HG02642 (cell line): ENCODE measurements around the gene PXN.
"Not testable (repeated sequence)": the region's sequence is repeated elsewhere in the genome, so short reads cannot be mapped to it uniquely, and the experiment has no call there.

Experiments
- ATAC-seq: cut with Tn5 transposase; IDR thresholded peaks from one replicate; pipeline ENCODE4 v1.9.1; 2021; ENCODE audit warnings: mild to moderate bottlenecking; ENCODE audit not compliant: unreplicated experiment, poor library complexity

The PXN gene

DNA sequence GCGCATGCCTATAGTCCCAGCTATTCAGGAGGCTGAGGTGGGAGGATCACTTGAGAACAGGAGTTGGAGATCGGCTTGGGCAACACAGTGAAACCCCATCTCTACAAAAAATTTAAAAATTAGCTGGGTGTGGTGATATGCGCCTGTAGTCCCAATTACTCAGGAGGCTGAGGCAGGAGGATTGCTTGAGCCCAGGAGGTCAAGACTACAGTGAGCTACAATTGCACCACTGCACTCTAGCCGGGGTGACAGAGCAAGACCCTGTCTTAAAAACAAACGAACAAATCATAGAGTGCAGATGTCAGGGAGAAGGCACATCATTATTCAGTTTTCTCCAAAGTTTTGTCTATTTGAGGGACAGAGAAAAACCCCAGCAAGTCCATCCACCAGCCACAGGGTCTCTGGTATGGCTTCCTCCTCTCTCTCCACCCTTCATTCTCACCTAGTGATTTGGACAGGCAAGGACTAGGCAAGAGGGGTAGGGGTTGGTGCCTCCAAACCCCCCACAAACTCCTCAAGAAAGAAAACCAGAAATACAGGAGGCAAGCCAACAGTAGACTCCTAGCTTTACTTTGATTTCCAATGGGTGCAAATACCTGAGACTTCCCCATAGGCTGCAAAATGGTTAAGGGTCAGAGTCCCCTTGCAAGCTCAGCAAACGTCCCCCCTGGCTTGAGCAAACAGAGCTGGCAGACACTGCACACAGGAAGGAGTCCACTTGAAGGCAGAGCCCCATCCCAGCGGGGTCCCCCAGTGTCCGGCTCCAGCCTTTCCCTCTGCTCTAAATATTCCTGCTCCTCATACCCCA is 38.1 kb downstream of the PXN start:
- ATAC-seq, result no peak

DNA sequence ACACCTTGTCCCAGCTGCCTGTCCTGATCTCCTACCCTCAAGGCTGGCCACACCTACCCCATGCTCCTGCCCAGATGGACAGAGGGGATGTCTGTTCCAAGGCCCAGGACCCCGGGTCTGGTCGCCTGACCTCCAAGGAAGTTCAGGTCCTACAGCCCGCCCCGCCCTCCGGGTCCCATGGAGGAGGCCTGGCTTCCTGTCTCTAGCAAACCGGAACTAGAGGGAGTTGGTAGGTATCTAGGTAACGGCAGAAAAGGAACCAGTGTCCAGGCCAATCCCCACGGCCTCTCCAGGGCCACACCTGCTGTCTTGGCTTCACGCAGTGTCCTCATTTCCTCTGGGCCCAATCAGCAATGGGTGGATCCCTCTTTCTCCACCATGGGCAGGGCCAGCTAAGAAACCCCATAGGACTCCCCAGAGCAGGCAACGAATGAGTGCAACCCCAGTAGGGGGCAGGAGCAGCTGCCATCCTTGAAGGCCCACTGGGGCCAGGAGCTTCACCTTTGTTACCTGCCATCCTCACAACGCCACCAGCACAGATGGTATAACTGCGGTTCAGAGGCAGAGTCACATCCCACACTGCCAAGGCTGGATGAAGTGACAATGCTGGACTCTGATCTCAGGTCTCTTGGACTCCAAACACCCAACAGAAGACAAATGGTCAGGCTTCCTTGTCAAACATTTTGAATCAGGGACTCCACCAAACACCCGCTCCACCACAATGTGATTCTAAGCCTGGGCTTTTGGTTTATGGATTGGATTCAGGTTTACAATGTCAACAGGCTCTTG is 39.5 kb downstream of the PXN start:
- no peak for ATAC-seq

DNA sequence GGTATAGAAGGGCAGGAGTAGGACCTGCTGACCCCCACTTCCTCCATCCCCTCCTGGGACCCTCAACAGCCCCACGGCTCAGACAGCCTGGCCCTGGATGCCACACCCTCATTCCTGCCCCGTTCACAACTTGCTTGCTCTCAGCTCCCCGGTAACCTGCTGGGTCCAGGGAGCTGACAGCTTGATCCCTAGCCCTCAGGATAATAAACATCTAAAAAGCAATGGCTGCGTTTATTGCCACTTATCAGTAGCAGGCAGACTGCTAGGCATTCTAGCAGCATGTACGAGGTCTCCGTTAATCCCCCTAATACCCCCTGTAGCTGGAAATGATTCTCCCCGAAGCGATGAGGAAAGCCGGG is 40.4 kb downstream of the PXN start:
- no peak for ATAC-seq

DNA sequence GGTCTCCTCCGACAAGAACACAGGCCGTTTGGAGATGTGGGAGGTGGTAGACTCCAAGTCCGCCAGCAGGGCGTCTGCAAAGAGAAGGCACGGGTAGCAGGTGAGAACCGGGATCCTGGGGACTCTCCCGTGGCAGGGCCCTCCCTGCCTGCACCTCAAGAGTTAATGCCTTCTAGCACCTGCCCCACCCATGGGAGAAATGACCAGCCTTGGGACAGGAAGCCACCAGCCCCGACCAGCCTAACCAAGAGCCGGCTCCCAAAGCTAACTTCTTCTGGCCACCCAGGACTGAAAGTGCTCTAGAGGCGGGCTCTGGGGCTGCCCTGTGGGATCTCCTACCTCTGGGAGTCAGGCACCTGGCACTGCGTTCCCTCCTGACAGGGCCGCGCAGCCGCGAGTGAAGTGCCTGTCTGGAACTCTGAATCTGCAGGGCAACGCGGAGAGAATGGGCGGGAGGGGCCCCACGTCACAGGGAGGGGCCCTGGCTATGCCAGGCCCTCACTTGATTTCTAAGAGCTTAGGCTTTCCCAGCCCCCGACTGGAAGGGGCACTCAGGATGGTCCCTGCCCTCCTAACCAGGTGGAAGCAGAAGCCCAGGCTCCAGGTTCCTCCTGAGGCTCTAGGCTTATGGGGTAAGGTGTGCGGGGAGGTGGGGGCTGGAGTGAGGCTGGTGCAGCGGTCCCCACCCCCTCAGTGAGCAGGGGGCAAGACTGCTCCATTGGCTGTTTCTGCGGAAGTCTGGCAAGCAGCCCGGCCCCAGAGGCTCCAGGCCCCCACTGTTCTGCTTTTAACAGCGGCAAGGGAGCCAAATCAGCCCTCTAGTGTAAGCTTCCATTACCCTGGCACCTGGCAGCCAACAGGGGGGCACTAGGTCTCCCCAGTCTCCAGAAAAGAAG is 41.0 kb downstream of the PXN start:
- ATAC-seq, result no peak

DNA sequence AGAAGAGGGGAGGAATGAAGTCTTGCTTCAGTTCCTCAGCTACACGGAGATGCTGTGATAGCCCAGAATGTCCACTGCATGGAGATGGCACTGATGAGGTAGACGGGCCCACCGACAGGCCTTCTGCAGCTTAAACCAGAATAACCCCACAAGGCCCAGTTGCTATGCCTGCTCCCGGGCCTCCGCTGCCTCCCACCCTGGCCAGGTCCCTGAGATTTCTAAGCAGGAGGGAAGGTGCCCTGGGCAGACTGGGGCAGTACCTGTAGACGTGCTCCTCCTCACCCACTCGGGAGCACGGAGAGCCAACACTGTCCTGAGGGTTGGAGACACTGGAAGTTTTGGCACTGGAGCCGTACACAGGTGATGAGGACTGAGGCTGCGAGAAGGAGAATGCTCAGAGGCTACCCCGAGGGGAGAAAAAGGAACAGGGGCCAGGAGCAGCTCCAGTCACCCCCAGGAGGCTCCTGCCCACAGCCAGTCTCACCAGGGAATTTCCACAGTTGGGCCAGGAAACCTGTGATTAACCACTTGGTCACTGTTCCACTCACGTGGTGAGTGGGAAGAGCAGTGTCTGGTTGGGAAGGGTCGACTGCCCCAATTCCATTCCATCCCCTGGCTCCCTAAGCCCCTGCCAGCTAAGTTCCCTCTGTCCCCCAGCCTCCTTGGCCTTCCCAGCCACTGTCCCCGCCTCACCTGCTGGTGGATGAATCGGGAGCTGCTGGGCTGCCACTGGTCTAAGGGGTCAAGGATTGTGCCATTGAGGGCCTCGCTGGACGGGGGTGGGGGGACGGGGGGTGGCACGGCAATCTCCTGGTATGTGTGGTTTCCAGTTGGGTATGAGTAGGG is 41.8 kb downstream of the PXN start:
- ATAC-seq, result no peak

DNA sequence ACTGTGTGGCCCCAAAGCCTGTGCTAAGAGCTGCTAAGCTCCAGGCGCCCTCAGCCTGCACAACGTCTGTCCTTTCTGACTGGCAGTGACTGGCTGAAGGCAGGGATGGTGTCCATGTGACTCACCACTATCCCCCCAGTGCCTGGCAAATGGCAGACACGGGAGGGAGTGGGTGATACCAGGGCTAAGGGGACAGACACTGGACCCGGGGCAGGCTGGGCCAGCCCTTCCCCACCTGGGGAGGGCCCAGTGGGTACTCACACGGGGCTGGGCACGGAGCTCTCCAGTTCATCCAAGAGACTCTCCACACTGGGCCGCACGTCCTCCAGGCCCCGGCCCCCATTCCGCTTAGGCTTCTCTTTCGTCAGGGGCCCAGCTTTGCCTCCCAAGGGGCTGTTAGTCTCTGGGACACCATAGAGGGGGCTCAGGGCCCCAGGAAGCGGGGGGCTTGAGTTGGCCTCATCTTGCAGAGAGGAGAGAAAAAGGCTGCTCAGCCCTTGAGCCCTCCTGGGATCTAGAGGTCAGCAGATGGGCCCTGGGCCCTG is 43.2 kb downstream of the PXN start:
- ATAC-seq, result no peak

DNA sequence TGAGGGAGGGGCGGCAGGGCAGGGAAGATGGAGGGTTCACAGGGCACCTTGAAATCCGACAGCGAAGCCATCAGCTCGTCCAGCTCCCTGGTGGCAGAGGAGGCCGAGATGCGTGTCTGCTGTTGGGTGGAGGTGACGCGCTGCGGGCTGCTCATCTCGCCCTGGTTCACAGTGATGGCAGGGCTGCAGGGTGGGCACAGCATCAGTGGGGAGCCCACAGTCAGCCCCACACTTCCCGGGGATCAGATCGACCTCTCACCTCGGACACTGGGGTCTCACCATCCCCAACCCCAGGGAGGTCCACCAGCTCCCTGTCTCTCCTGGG is 44.0 kb downstream of the PXN start:
- no peak for ATAC-seq

DNA sequence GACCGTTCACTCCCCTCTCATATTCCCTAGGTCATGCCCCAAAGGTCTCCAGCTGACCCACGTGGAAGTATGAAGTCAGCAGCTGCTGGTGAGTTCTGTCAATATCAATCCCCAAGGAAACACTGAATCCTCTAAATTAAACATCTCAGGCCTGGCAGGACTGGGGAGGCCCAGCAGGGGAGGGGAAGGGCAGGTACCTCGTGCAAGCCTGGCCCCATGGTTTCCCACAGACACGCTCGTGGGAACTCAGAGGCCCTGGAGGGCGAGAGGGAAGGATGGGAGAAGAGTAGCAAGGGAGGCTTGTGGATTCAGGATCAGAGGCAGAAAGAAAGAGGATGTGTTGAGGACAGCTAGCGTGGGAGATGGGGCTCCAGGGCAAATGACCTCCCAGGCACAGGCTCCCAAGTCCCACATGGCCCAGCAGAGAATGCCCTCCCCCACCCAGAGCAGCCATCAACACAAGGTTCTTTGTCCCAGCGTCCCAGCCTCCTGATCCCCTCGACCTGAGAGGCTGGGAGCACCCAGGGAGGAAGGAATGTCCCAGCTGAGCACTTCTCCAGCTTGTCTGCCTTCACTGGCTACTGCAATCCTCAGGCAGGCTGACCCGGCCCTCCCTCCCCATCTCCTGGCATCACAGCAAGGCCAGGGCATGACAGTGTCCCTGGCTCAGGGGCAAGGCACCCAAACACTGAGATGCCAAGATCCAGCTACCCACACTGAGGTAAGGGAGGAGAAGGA is 44.5 kb downstream of the PXN start:
- ATAC-seq, result no peak

DNA sequence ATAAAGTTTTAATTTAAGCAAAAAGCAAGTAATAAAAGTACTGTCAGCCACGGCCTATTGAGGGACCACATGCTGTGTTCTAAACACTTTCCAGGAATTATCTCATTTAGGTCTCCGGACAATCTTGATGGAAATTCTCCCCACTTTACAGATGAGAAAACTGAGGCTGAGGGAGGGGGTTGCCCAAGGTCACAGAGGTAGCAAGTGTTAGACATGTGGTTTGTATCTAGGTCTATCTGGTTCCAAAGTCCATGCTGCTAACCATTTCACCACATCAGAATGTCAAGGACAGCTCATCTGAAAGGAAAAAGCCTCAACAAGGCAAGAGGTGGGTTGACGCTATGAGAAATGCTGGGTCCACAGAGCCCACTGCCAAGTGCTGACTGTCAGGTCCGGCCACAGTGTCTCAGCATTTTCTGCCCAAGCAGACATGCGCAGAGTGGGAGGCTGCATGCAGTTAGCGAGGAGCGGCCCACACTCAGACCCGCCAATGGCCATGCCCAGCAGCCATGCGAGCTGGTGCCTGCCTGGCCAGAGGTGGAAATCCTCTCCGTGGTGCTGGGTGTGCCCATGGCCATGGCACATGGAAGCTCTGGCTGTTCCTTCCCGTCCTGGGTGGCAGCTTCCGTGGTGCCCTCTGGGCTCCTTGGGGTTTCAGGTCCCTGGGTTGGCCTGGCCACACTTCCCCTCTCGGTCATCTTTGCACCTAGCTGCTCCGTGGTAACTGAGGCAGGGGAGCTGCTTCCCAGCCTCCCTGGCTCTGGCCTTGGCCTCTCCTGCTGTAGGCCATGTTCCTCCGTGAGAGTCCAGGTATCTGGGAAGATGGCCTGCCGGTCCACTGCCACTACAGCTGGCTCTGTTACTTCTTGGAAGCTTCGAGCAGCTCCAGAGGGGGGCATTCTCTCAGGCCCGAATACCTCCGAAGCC is 46.6 kb downstream of the PXN start:
- ATAC-seq, result no peak

DNA sequence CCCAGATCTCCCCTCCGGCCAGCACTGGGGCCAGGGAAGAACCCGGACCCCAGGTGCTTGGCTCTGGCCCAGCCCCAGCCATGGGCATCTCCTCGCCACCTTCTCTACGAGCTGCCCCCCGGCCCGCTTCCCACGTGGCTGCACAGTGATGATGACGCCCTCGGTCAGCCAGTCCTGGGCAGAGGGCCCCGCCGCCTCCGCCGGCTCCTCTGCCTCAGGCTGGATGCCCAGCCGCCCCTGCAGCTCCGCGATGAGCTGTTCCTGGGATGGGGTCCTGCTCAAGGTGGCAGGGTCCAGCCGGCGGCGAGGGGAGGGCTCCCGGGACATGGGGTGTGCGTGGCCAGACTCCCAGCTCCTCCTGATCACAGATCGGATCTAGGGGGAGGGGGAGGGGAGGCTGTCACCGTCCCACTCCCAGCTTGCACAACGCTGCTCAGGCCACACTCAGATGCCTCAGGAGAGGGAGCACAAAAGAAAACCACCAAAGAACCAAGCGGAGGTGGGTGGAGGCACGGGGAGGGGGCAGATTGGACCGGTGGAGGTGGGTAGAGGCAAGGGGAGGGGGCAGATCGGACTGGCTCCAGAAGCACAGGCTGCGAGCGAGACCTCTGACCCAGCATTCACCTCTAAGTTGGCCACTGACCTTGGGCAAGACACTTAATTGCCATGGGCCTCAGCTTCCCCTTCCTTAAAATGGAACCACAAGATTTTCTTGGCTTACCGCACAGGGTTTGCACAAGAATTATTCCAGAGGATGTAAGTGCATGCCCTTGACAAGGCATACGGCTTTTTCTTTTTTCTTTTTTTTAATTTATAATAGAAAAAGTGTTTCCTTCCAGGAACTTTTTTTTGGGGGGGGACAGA is 48.6 kb downstream of the PXN start:
- no peak for ATAC-seq

DNA sequence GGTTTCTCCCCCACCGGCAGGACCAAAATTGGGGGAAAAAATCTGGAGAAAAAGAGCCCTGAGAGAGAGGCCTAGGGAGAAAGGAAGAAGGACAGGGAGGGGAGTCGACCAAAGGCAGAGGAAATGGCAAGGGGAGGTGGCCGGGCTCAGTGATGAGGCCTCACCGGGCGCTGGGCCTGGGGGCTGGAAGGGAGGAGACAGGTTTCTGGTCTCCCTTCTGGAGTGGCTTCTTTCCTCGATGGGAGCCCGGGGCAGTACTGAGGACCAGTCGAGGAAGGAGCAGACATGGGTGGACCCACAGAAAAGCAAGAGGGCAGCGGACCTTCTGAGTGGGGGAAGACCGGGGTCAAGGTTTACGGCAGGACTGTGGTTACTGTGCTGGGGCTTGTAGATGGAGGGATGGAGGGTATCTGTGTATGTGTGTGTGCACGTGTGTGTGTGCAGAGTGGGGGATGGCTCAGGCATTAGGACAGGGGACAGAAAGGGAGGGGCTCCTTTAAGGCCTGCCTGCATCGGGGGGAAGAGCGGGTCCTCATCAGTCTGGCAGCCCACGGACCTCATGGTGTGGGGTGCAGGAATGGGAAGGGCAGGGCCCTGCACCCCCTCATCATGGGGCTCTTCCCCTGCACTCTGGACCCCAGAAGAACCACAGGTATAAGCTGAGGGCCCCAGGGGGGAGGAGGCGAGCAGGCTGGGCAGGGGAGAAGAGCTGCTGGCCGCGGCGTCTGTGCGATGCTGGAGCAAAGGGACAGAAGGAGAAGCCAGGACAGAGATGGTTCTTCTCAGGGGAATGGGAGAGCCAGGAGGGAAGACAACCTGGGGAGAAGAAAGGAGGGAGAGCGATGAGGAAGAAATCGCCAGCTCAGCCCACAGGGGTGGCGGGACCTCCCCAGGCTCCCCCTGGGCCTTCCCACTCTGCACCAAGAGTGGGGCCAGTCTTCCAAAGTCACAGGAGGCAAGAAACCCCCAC is 49.5 kb downstream of the PXN start:
- no peak for ATAC-seq

DNA sequence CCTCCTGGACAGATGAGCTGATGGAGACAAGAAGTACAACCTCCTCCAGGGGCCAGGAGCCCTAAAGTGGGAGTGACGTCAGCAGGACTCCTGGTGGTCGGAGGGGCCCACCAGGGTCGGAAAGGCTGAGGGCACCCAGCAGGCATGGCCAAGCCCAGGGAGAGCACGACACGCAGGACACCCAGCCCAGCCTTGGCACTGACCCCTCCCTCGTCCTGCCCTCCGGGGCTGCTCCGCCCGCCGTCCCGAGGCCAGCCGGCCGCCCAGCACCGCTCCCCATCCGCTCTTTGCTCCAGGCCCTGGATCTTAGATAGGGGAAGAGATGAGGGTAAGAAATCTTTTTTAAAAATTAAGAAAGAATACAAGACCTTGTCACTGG is 50.2 kb downstream of the PXN start:
- ATAC-seq, result no peak

DNA sequence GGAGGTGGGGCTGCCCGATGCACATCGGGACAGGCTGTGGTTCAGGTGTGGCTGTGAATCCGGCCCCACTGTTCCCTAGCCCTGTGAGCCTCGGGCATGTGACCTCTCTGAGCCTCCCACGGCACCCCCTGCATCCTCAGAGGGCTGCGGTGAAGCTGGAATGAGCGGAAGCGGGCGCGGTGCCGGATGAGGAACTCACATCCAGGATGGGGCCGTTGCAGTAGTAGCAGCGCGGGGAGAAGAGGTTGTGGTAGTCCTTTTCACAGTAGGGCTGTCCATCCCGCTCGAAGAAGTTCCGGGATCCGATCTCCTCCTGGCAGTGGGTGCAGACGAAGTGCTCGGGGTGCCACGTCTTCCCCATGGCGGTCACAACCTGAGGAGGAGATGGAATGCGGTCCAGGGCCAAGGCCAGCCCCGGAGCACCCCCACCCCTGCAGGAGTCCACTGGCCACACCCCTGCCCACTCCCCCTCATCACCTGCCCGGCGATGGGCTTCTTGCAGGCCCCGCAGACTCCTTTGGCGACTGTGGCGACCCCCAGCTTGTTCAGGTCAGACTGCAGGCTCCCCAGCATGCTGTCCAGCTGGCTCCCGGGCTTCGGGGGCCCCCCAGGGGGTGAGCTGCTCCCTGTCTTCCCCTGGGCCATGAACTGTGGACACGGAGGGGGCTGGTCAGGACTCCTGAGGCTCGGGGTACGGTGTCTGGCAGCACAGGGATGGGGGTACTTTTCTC is 50.7 kb downstream of the PXN start:
- no peak for ATAC-seq

DNA sequence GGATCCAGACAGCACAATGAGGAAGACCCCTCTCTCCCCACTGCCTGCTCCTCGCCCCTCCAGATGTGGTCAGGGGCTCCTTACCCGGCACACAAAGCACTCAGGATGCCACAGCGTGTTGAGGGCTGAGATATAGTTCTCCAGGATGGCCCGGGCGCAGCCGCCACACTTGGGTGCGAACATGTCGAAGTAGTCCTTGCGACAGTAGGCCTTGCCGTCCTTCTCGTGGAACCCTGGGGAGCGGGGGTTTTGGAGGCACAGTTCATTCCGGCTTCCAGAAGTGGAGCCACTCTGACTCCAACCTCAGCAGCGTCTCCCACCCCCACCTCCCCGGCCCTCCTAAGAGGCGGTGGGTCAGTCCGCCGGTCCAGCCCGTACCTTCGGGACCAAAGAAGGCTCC is 51.8 kb downstream of the PXN start:
- no peak for ATAC-seq

DNA sequence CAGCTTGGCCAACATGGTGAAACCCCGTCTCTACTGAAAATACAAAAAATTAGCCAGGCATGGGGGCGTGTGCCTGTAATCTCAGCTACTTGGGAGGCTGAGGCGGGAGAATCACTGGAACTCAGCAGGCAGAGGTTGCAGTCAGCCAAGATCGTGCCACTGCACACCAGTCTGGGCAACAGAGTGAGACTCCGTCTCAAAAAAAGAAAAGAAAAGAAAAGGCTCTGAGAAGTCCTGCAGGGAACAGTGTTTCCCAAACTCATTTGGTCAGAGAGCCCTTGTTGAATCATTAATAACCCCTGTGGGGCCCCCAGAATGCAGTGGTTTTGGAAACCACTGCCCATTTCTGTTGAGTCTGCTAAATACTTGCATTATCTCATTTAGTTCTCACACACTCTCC is 52.3 kb downstream of the PXN start:
- not testable (repeated sequence) for ATAC-seq

DNA sequence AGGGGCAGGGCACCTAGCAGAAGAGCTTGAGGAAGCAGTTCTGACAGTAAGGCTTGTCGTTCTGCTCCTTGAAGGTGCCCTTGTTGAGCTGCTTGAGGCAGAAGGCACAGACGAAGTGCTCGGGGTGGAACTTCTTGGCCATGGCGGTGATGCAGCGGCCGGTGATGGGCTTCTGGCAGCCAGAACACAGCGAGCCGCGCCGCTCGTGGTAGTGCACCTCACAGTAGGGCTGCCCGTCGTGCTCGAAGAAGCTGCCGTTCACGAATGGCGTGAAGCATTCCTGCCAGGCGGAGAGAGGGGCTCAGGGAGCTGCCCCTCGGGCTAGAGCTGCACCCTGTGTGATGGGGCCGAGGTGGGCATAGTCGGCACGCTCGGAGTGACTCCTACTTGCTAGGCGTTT is 53.2 kb downstream of the PXN start:
- no peak for ATAC-seq
